SK-N-SH treated with all-trans-retinoic acid at 6 μM for 48 hours (cell line): ENCODE measurements around the gene RAI2.

Experiments used
- ATAC-seq: fragments of 200-7000 bp; cut with Tn5 transposase; 3 replicates; pipeline ENCODE4 v1.9.1; 2020; ENCODE audit warnings: mild to moderate bottlenecking, moderate library complexity
- ARNTL ChIP-seq: fragments of 450-650 bp; formaldehyde crosslinking; IDR thresholded peaks from 2 replicates; pipeline ENCODE4 v1.5.0; 2020; ENCODE audit warnings: low read depth, mild to moderate bottlenecking, moderate library complexity, borderline replicate concordance
- BACH2 ChIP-seq: fragments of 250-450 bp; sonication (Bioruptor Pico); IDR thresholded peaks from 2 replicates; pipeline ENCODE4 v1.9.0; 2021; ENCODE audit warnings: mild to moderate bottlenecking, borderline replicate concordance
- CREB5 ChIP-seq: fragments of 250-450 bp; sonication (Bioruptor Pico); IDR thresholded peaks from 2 replicates; pipeline ENCODE4 v1.5.1; 2020; ENCODE audit warnings: low read depth, mild to moderate bottlenecking, moderate library complexity
- CSRNP3 ChIP-seq: fragments of 250-450 bp; sonication (Bioruptor Pico); IDR thresholded peaks from 2 replicates; pipeline ENCODE4 v1.5.1; 2021; ENCODE audit warnings: mild to moderate bottlenecking, moderate library complexity
- GLIS3 ChIP-seq: fragments of 250-450 bp; sonication (Bioruptor Pico); IDR thresholded peaks from 2 replicates; pipeline ENCODE4 v1.5.0; 2020; ENCODE audit warnings: mild to moderate bottlenecking, moderate library complexity
- ISL1 ChIP-seq: fragments of 250-450 bp; sonication (Bioruptor Pico); IDR thresholded peaks from 2 replicates; pipeline ENCODE4 v2.1.2; 2022; ENCODE audit warnings: mild to moderate bottlenecking, moderate library complexity
- OSR1 ChIP-seq: fragments of 250-450 bp; sonication (Bioruptor Pico); IDR thresholded peaks from 2 replicates; pipeline ENCODE4 v1.8.0; 2022; ENCODE audit warnings: moderate library complexity, mild to moderate bottlenecking, inconsistent platforms
- PATZ1 ChIP-seq: fragments of 250-450 bp; sonication (Bioruptor Pico); IDR thresholded peaks from 2 replicates; pipeline ENCODE4 v1.8.0; 2020; ENCODE audit warnings: mild to moderate bottlenecking, moderate library complexity, borderline replicate concordance
- POU6F1 ChIP-seq: fragments of 250-450 bp; sonication (Bioruptor Pico); IDR thresholded peaks from 2 replicates; pipeline ENCODE4 v1.8.0; 2021; ENCODE audit warnings: low read depth, mild to moderate bottlenecking, moderate library complexity, borderline replicate concordance
- PPARA ChIP-seq: fragments of 250-450 bp; sonication (Bioruptor Pico); IDR thresholded peaks from 2 replicates; pipeline ENCODE4 v1.5.0; 2020; ENCODE audit warnings: mild to moderate bottlenecking, borderline replicate concordance
- RARB ChIP-seq: fragments of 250-450 bp; sonication (Bioruptor Pico); IDR thresholded peaks from 2 replicates; pipeline ENCODE4 v1.8.0; 2021; ENCODE audit warnings: mild to moderate bottlenecking, moderate library complexity
- SNAI2 ChIP-seq: fragments of 250-450 bp; sonication (Bioruptor Pico); IDR thresholded peaks from 2 replicates; pipeline ENCODE4 v1.5.0; 2020; ENCODE audit warnings: mild to moderate bottlenecking, moderate library complexity
- TOX ChIP-seq: fragments of 250-450 bp; sonication (Bioruptor Pico); IDR thresholded peaks from 2 replicates; pipeline ENCODE4 v1.8.0; 2021; ENCODE audit warnings: mild to moderate bottlenecking, moderate library complexity, borderline replicate concordance
- TSHZ2 ChIP-seq: fragments of 250-450 bp; sonication (Bioruptor Pico); IDR thresholded peaks from 2 replicates; pipeline ENCODE4 v1.5.0; 2020; ENCODE audit warnings: mild to moderate bottlenecking, moderate library complexity
- ZFP3 ChIP-seq: fragments of 250-450 bp; sonication (Bioruptor Pico); IDR thresholded peaks from 2 replicates; pipeline ENCODE4 v1.5.0; 2020; ENCODE audit warnings: mild to moderate bottlenecking, moderate library complexity
- ZFP30 ChIP-seq: fragments of 450-650 bp; formaldehyde crosslinking; IDR thresholded peaks from 2 replicates; pipeline ENCODE4 v1.5.0; 2022; ENCODE audit warnings: mild to moderate bottlenecking, moderate library complexity
- ZNF565 ChIP-seq: fragments of 450-650 bp; formaldehyde crosslinking; conservative IDR thresholded peaks from 2 replicates; pipeline ENCODE4 v1.5.0; 2020; ENCODE audit warnings: low read depth, mild to moderate bottlenecking, moderate library complexity
- ZNF8 ChIP-seq: fragments of 450-650 bp; formaldehyde crosslinking; IDR thresholded peaks from 2 replicates; pipeline ENCODE4 v1.5.0; 2020; ENCODE audit warnings: mild to moderate bottlenecking, moderate library complexity

Gene RAI2

GRCh38 chrX:17792826-17793225, 68.3 kb downstream of the RAI2 start (continued):
- no peak for TF ChIP-seq CSRNP3 (CRISPR knock-in tag)
- TF ChIP-seq RARB (CRISPR knock-in tag): no peak
- TF ChIP-seq CREB5: no peak
- no peak for TF ChIP-seq POU6F1
- TF ChIP-seq GLIS3 (CRISPR knock-in tag): no peak
- no peak for TF ChIP-seq SNAI2 (CRISPR knock-in tag)
- no peak for TF ChIP-seq OSR1 (CRISPR knock-in tag)
- no peak for TF ChIP-seq ISL1
- no peak for TF ChIP-seq BACH2 (CRISPR knock-in tag)

- TF ChIP-seq CREB5 (no peak), SNAI2 (CRISPR knock-in tag) (no peak), TSHZ2 (CRISPR knock-in tag) (no peak), CSRNP3 (CRISPR knock-in tag) (no peak), PATZ1 (CRISPR knock-in tag) (no peak), ZFP30 (CRISPR knock-in tag) (no peak), ZNF8 (CRISPR knock-in tag) (no peak), TOX (CRISPR knock-in tag) (no peak), ZNF565 (CRISPR knock-in tag) (no peak), BACH2 (CRISPR knock-in tag) (no peak)
- TF ChIP-seq, all 23 proteins: peak for 0
- ATAC-seq: no peak
These were observed 72.0 kb downstream of the RAI2 start for GRCh38 chrX:17788956-17789562.

GRCh38 chrX:17788439-17788838, 72.7 kb downstream of the RAI2 start:
- ATAC-seq: peak; percentile 90
- no peak for TF ChIP-seq SNAI2 (CRISPR knock-in tag)
- TF ChIP-seq ZNF8 (CRISPR knock-in tag): no peak
- TF ChIP-seq ISL1: no peak
- no peak for TF ChIP-seq CREB5
- no peak for TF ChIP-seq TSHZ2 (CRISPR knock-in tag)
- TF ChIP-seq ARNTL (CRISPR knock-in tag): no peak
- TF ChIP-seq ZFP3 (CRISPR knock-in tag): no peak
- TF ChIP-seq PPARA (CRISPR knock-in tag): no peak
- TF ChIP-seq ZFP30 (CRISPR knock-in tag): no peak
